Measurements from ENCODE around the gene SDK2. TPM values are rescaled to one million over a fixed set of nuclear protein-coding genes. Genes with fewer than 3 reads are reported as not detected.

SDK2 gene
- total and polyA plus RNA-seq, 2 of the 4 experiments (the other 2 are of a cell fraction) = under 0.01 to 0.03 TPM

DNA sequence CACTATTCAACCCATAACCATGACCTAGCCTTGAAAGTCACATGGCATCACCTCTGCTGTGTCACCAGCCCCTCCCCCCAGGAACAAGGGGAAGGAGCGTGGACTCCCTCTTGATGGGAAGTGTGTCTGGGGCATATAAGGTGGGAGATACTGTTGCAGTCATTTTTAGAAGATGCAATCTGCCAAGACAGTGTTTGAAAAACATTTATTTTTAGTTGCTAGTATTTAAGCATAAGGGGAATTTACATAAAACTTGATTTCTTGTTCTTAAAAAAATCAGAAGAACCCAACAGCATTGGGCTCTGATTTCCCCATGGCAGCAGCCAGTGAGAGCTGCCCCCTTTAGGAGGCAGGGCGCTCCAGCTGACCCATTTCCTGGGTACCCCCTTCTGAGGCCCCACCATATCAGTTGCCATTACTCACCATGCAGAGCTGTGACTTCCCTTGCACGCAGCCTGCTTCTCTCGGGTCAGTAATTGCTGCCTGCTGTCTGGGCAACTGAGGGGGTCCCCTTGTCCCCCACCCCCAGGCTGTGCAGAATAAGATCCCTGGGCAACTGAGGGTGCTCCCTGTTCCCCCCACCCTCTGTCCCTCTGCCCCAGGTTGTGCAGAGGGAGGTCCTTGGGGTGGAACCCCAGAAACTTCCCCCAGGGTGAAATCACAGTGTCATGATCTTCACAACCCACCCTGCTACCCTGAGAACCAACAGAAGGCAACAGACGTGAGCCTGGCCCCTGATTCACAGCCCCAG is 320.7 kb downstream of the SDK2 start:
- peak overlapping the region; percentile 89 for H2AK5ac ChIP-seq (ENCODE audit: low read depth, low read length)
- POLR2A ChIA-PET (ENCODE audit: unreplicated experiment) = interaction anchor here (0.6 kb wide), 1 partner anchor 14 kb away, joined by 10 read pairs; no protein-coding TSS in a partner anchor
- H3K9me3 ChIP-seq (ENCODE audit: control insufficient read depth, insufficient read depth, low read length) = no peaks in the 10 kb centered on the region
- peak overlapping the region; percentile 21; the same call in 1 of the 2 replicates for H3K23ac ChIP-seq (ENCODE audit: low read depth, low read length)
- H3K18ac ChIP-seq (ENCODE audit: low read depth, low read length) = peak overlapping the region; percentile 95
- peak overlapping the region; percentile 90 for H2AFZ ChIP-seq (replicated peaks; ENCODE audit: low read length, poor library complexity)
- peak overlapping the region; percentile 87 for H2BK20ac ChIP-seq (ENCODE audit: low read depth, low read length)
- ATAC-seq (ENCODE audit: low read depth) (peak; percentile 59), DNase-seq (peak; percentile 58)
- 17% methylated on average over 1 of the region's 5 CpGs; no CpG with 5 or more reads in 1 of the 2 experiments for whole genome bisulfite sequencing, 2 experiments (ENCODE audit: extremely low coverage in 2 of 2, insufficient read length in 1 of 2)
- peak overlapping the region; percentile 32 for H3K27ac ChIP-seq (ENCODE audit: insufficient read depth, low read length)
- H3K4me1 ChIP-seq (ENCODE audit: control insufficient read depth, insufficient read depth, low read length) = peaks cover 17% of the 10 kb centered on the region
- CTCF ChIA-PET = interaction anchor here (1.0 kb wide), 1 partner anchor 47 kb away, joined by 4 read pairs; no protein-coding TSS in a partner anchor
- no peak overlapping the region for H3K4me3 ChIP-seq (ENCODE audit: insufficient read depth, low read depth, low read length)
- H4K5ac ChIP-seq (ENCODE audit: low read depth, low read length) = peak overlapping the region; percentile 91
- peak overlapping the region; percentile 75 for H3K14ac ChIP-seq (replicated peaks; ENCODE audit: low read depth, low read length)
- dilution Hi-C loops (cut with HindIII; ENCODE audit: low sequenced_read_pairs, unreplicated experiment) = no loop called here
- intact Hi-C loops (cut with micrococcal nuclease) = no loop called here
- BruUV-seq (replicated peaks) = no TSS peak
- no peaks in the 10 kb centered on the region for H3K36me3 ChIP-seq (ENCODE audit: control insufficient read depth, insufficient read depth, low read length)
- H4K91ac ChIP-seq (ENCODE audit: insufficient read depth, low read depth, low read length) = peak overlapping the region; percentile 76
- in situ Hi-C loops (cut with MboI; ENCODE audit: low sequenced_read_pairs) = no loop called here
- H2AK9ac ChIP-seq (replicated peaks; ENCODE audit: low read depth, low read length, poor library complexity) = peak overlapping the region; percentile 96
- TF ChIP-seq FOS (IDR thresholded peaks at IDR 0.05; ENCODE audit: low read depth, low read length) (0 out of 2 replicates have a peak, but pooled peaks have one; percentile 25), MAZ (IDR thresholded peaks at IDR 0.05; ENCODE audit: borderline replicate concordance, low read depth, low read length) (no peak), CHD1 (IDR thresholded peaks at IDR 0.05; ENCODE audit: low read depth, low read length) (no peak)
- TF ChIP-seq, protein P1, sequence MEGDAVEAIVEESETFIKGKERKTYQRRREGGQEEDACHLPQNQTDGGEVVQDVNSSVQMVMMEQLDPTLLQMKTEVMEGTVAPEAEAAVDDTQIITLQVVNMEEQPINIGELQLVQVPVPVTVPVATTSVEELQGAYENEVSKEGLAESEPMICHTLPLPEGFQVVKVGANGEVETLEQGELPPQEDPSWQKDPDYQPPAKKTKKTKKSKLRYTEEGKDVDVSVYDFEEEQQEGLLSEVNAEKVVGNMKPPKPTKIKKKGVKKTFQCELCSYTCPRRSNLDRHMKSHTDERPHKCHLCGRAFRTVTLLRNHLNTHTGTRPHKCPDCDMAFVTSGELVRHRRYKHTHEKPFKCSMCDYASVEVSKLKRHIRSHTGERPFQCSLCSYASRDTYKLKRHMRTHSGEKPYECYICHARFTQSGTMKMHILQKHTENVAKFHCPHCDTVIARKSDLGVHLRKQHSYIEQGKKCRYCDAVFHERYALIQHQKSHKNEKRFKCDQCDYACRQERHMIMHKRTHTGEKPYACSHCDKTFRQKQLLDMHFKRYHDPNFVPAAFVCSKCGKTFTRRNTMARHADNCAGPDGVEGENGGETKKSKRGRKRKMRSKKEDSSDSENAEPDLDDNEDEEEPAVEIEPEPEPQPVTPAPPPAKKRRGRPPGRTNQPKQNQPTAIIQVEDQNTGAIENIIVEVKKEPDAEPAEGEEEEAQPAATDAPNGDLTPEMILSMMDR (conservative IDR thresholded peaks at IDR 0.05; ENCODE audit: low read depth, low read length) = 0 out of 2 replicates have a peak, but pooled peaks have one; percentile 15
- H2BK120ac ChIP-seq (ENCODE audit: low read depth, low read length) = peak overlapping the region; percentile 85
- H3K9me1 ChIP-seq (ENCODE audit: insufficient read depth, low read length) = peaks cover 9% of the 10 kb centered on the region
- no peaks in the 10 kb centered on the region for H3K79me1 ChIP-seq (ENCODE audit: low read depth in 1 of 2, low read length in 2 of 2)
- no peaks in the 10 kb centered on the region for H3K27me3 ChIP-seq (ENCODE audit: control insufficient read depth, insufficient read depth, low read length)
- peak overlapping the region; percentile 52 for H2BK5ac ChIP-seq (ENCODE audit: low read depth, low read length, poor library complexity, severe bottlenecking)
- no peak overlapping the region; the same call in 1 of the 2 replicates for H3K9ac ChIP-seq (ENCODE audit: low read depth, low read length)
- H3K56ac ChIP-seq (ENCODE audit: extremely low read depth, insufficient read depth, low read length) = peak overlapping the region; percentile 19; the same call in 1 of the 2 replicates
- H4K20me1 ChIP-seq (ENCODE audit: insufficient read depth, low read length) = no peaks in the 10 kb centered on the region
- peak overlapping the region; percentile 58 for H3K4me2 ChIP-seq (ENCODE audit: low read depth, low read length)
- H4K8ac ChIP-seq (ENCODE audit: low read depth in 2 of 2, low read length in 2 of 2) = peak overlapping the region; percentile 34 to 91; a peak in 3 of 4 replicates
- peak overlapping the region; percentile 82 for H3K4ac ChIP-seq (ENCODE audit: low read depth, low read length)
- peak overlapping the region; percentile 77; the same call in 2 of the 3 replicates for H2BK15ac ChIP-seq (ENCODE audit: low read depth, low read length)
